SU-DHL-6 (cell line): ENCODE data around the gene SNX2.

Experiments
- H2AFZ ChIP-seq: fragments of 200-600 bp; sonication (generic); 2 replicates; pipeline ENCODE4 v1.6.1; 2014; ENCODE audit warnings: low read depth, mild to moderate bottlenecking, moderate library complexity, mixed read lengths, antibody characterized with exemption, low read length; ENCODE audit not compliant: severe bottlenecking
- H3F3A ChIP-seq: fragments of 200-600 bp; shearing (Covaris generic); 2 replicates; pipeline ENCODE4 v1.6.0; 2016; ENCODE audit warnings: antibody characterized with exemption, mild to moderate bottlenecking; ENCODE audit not compliant: insufficient read depth
- H3K27ac ChIP-seq: fragments of 200-600 bp; sonication (generic); 2 replicates; pipeline ENCODE4 v1.5.1; 2016; ENCODE audit warnings: low read depth, mild to moderate bottlenecking, low read length, moderate library complexity, mixed read lengths
- H3K27me3 ChIP-seq: fragments of 200-600 bp; sonication (generic), shearing (Covaris generic); 2 replicates; pipeline ENCODE4 v1.6.0; 2014; ENCODE audit warnings: mild to moderate bottlenecking, low read length
- H3K36me3 ChIP-seq: fragments of 200-600 bp; sonication (generic); 2 replicates; pipeline ENCODE4 v1.6.1; 2014; ENCODE audit warnings: mild to moderate bottlenecking, low read length, mixed read lengths
- H3K4me2 ChIP-seq: fragments of 300-600, 200-600 bp; shearing (Covaris generic), sonication (generic); 2 replicates; pipeline ENCODE4 v1.6.0; 2014; ENCODE audit warnings: low read length, low read depth, mild to moderate bottlenecking; ENCODE audit not compliant: poor library complexity, severe bottlenecking
- H3K4me3 ChIP-seq: fragments of 200-600 bp; sonication (generic); 2 replicates; pipeline ENCODE4 v1.5.1; 2014; ENCODE audit warnings: antibody characterized with exemption, low read length, mild to moderate bottlenecking, mixed read lengths; ENCODE audit not compliant: insufficient read depth, poor library complexity, severe bottlenecking
- H3K79me2 ChIP-seq: fragments of 200-600 bp; sonication (generic); 2 replicates; pipeline ENCODE4 v1.6.1; 2014; ENCODE audit warnings: mild to moderate bottlenecking, low read length, moderate library complexity; ENCODE audit not compliant: insufficient read depth
- H3K9ac ChIP-seq: fragments of 200-600 bp; sonication (generic); 2 replicates; pipeline ENCODE4 v1.7.0; 2014; ENCODE audit warnings: mild to moderate bottlenecking, low read length
- H3K9me2 ChIP-seq: fragments of 200-600 bp; sonication (generic); replicated peaks from 2 replicates; pipeline ENCODE4 v1.6.1; 2014; ENCODE audit warnings: low read length; ENCODE audit not compliant: insufficient read depth
- H3K9me3 ChIP-seq: fragments of 200-600 bp; sonication (generic); 2 replicates; pipeline ENCODE4 v1.6.1; 2014; ENCODE audit warnings: low read length, mixed read lengths; ENCODE audit not compliant: insufficient read depth
- H4K20me1 ChIP-seq: fragments of 200-600 bp; sonication (generic); 2 replicates; pipeline ENCODE4 v1.6.1; 2014; ENCODE audit warnings: low read depth, mild to moderate bottlenecking, antibody characterized with exemption, low read length, moderate library complexity, mixed read lengths
- CTCF ChIP-seq: fragments of 200-600 bp; sonication (generic); IDR thresholded peaks from one replicate; pipeline ENCODE4 v1.5.1; 2017; ENCODE audit warnings: antibody characterized with exemption, mild to moderate bottlenecking, low read length, moderate library complexity; ENCODE audit not compliant: insufficient read depth, poor library complexity, severe bottlenecking
- EZH2phosphoT487 ChIP-seq: fragments of 200-600 bp; sonication (generic), shearing (Covaris generic); conservative IDR thresholded peaks from 2 replicates; pipeline ENCODE4 v1.6.1; 2018; ENCODE audit warnings: mild to moderate bottlenecking, antibody characterized with exemption, low read length, moderate library complexity, mixed read lengths

Gene SNX2

GRCh38 chr5:122774519-122774860 is 390 bp upstream of the SNX2 start:
- Histone ChIP-seq H3K9me2 (no peaks in the 10 kb centered on the region), H3K9ac (peak overlapping the region; percentile 84), H2AFZ (peak overlapping the region; percentile 99)

GRCh38 chr5:122775550-122776542 is 966 bp downstream of the SNX2 start:
- H3F3A ChIP-seq = peaks cover 12% of the 10 kb centered on the region
- H4K20me1 ChIP-seq = peaks cover 9% of the 10 kb centered on the region
- no peaks in the 10 kb centered on the region for H3K27me3 ChIP-seq
- H3K36me3 ChIP-seq = no peaks in the 10 kb centered on the region
- H2AFZ ChIP-seq = peak overlapping the region; percentile 79
- peak overlapping the region; percentile 97 for H3K4me3 ChIP-seq
- H3K4me2 ChIP-seq = peak overlapping the region; percentile 75
- H3K9me3 ChIP-seq = no peaks in the 10 kb centered on the region
- peak overlapping the region; percentile 84 for H3K9ac ChIP-seq
- no peak for TF ChIP-seq CTCF
- H3K79me2 ChIP-seq = peaks cover 57% of the 10 kb centered on the region
- H3K9me2 ChIP-seq = no peaks in the 10 kb centered on the region
- H3K27ac ChIP-seq = peak overlapping the region; percentile 45; the same call in 1 of the 2 replicates

More at GRCh38 chr5:122774519-122774860, 390 bp upstream of the SNX2 start:
- no peaks in the 10 kb centered on the region for H3K36me3 ChIP-seq
- peaks cover 12% of the 10 kb centered on the region for H3F3A ChIP-seq
- H3K9me3 ChIP-seq = no peaks in the 10 kb centered on the region
- peaks cover 44% of the 10 kb centered on the region for H3K79me2 ChIP-seq
- peak overlapping the region; percentile 75 for H3K4me2 ChIP-seq
- H4K20me1 ChIP-seq = peaks cover 9% of the 10 kb centered on the region
- H3K4me3 ChIP-seq = peak overlapping the region; percentile 97
- H3K27me3 ChIP-seq = no peaks in the 10 kb centered on the region
- no peak for TF ChIP-seq EZH2phosphoT487
- TF ChIP-seq CTCF = no peak
- H3K27ac ChIP-seq = no peak overlapping the region

GRCh38 chr5:122778157-122778556 is 3.3 kb downstream of the SNX2 start:
- peak overlapping the region; percentile 75 for H3K4me2 ChIP-seq
- H3K36me3 ChIP-seq = no peaks in the 10 kb centered on the region
- peaks cover 76% of the 10 kb centered on the region for H3K79me2 ChIP-seq
- no peak overlapping the region for H3K27ac ChIP-seq
- TF ChIP-seq CTCF (no peak), EZH2phosphoT487 (no peak)
- H3K4me3 ChIP-seq = no peak overlapping the region
- H4K20me1 ChIP-seq = peaks cover 15% of the 10 kb centered on the region
- no peak overlapping the region for H3K9ac ChIP-seq
- no peaks in the 10 kb centered on the region for H3K9me2 ChIP-seq
- H3K9me3 ChIP-seq = no peaks in the 10 kb centered on the region
- no peak overlapping the region for H2AFZ ChIP-seq
- H3F3A ChIP-seq = peaks cover 12% of the 10 kb centered on the region
- no peaks in the 10 kb centered on the region for H3K27me3 ChIP-seq
